ENCODE data around the gene PRKD1.

- TF ChIP-seq CTCF (IDR thresholded peaks at IDR 0.05; ENCODE audit: low read length) (no peak), EZH2 (IDR thresholded peaks at IDR 0.05; ENCODE audit: borderline replicate concordance, low read length) (no peak)
Measured at GRCh38 chr14:29738950-29739349, 188.7 kb downstream of the PRKD1 start.
